ENCODE data around the gene PLTP.
"Not testable (repeated sequence)": the region's sequence is repeated elsewhere in the genome, so short reads cannot be mapped to it uniquely, and the experiment has no call there.

PLTP gene

GRCh38 chr20:45882469-45883099 lies 29.4 kb downstream of the PLTP start:
- TF ChIP-seq CTCF (conservative IDR thresholded peaks at IDR 0.05) (no peak), ZFX (IDR thresholded peaks at IDR 0.05) (no peak)
- no peak overlapping the region for H3K27ac ChIP-seq

- TF ChIP-seq ZFX (IDR thresholded peaks at IDR 0.05) = no peak
- no peak for TF ChIP-seq CTCF (conservative IDR thresholded peaks at IDR 0.05)
- peak within 1 kb of the TSS; percentile 75 for H3K27ac ChIP-seq
These were observed 30.8 kb downstream of the PLTP start, which contains the start of gene ZSWIM1 for GRCh38 chr20:45880988-45881788. TSS of gene ZSWIM1 (plus strand) at chr20:45881227. CDS start at chr20:45882593, 1,366 bp downstream.

DNA sequence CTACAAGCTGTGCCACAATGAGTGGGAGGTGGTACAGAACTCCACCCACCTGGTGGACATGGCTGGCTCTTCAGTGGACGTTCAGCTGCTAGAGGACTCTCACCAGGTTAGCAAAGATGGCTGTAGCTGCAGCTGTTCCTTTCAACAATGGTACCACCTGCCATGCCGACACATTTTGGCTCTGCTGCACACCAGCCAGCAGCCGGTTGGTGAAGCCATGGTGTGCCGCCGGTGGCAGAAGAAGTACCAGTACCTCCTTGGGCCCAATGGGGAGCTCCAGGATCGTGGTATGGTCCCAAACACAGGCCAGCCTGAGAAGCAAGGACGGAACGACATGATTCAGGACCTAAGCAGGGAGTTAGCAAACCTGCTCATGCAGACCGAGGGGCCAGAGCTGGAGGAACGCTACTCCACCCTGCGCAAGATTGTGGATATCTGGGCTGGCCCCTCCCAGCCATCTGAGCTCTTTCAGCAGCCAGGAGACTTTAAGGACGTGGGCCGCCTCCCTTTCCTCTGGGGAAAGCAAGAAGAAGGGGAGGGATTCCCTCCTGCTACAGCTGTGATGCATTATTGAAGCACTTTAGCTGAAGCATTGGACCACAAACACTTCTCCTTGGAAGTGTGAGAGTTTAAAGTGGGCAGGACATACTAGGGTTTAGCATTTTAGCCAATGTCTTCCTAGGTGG lies 33.7 kb downstream of the PLTP start:
- no peak for TF ChIP-seq CTCF (conservative IDR thresholded peaks at IDR 0.05)
- TF ChIP-seq ZFX (IDR thresholded peaks at IDR 0.05) = no peak
- no peak overlapping the region for H3K27ac ChIP-seq

DNA sequence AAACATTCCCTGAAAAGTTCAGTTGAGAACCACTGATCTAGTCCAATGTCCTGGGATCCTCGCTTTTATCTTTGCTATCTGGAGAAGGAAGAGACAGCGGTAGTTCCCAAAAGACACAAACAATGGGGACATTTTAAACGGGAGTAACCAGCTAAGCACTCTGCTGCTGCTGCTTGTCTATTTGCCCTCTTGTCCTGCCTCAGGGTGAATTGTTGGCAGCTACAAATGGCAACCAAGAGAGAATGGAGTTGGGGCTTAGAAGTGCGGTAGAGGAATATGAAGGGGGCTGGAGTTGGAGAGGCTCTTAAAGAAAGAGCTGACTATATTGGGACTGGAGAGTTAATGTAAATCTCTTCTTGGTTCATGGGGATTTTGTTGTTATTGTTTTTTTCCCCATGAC lies 37.4 kb downstream of the PLTP start:
- no peak for TF ChIP-seq CTCF (conservative IDR thresholded peaks at IDR 0.05)
- no peak for TF ChIP-seq ZFX (IDR thresholded peaks at IDR 0.05)
- H3K27ac ChIP-seq = no peak overlapping the region

DNA sequence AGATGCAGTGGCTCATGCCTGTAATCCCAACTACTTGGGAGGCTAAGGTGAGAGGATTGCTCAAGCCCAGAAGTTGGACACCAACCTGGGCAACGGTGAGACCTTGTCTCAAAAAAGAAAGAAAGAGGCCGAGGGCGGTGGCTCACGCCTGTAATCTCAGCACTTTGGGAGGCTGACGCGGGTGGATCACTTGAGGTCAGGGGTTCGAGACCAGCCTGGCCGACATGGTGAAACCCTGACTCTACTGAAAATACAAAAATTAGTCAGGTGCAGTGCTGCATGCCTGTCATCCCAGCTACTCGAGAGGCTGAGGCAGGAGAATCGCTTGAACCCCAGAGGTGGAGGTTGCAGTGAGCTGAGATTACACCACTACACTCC lies 37.9 kb downstream of the PLTP start:
- H3K27ac ChIP-seq = not testable (repeated sequence)

- TF ChIP-seq CTCF (conservative IDR thresholded peaks at IDR 0.05) = no peak
- no peak for TF ChIP-seq ZFX (IDR thresholded peaks at IDR 0.05)
- H3K27ac ChIP-seq = no peak overlapping the region
These were observed 38.4 kb downstream of the PLTP start for GRCh38 chr20:45873409-45874103.

- TF ChIP-seq ZFX (IDR thresholded peaks at IDR 0.05) (no peak), CTCF (conservative IDR thresholded peaks at IDR 0.05) (no peak)
- no peak overlapping the region; the same call in 1 of the 2 replicates for H3K27ac ChIP-seq
These were observed 39.3 kb downstream of the PLTP start for GRCh38 chr20:45872626-45873025.

Data from C4-2B (cell line).